NCI-H82 (cell line): ENCODE measurements around the gene MRPL14.
A peak's percentile ranks its signal among the peaks of the same experiment; 100 is the strongest.

Source experiments
- DNase-seq: peaks from one replicate; lab custom pipeline; 2025; lab: John Stamatoyannopoulos, UW

Gene MRPL14

DNA sequence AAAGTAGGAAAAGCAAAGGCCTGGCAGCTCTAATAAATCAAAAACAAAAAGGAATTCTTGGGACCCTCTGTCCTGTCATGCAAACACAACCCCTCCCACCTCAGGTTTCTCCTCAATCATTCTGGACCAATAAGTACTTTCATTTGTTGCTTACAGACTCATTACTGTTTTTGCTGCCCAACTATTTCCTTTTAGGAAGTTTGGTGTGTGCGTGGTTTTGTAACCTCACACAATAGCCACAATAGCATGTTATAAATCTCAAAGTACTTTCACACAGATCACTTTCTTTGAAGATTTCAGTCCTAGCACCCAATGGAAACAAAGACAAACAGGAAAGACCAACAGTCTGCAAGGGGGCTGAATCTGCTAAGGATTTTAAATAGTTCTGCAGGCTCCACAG is 4.5 kb downstream of the MRPL14 start:
- DNase-seq: no peak

GRCh38 chr6:44120692-44121443 is 6.4 kb downstream of the MRPL14 start:
- DNase-seq: peak; percentile 48

DNA sequence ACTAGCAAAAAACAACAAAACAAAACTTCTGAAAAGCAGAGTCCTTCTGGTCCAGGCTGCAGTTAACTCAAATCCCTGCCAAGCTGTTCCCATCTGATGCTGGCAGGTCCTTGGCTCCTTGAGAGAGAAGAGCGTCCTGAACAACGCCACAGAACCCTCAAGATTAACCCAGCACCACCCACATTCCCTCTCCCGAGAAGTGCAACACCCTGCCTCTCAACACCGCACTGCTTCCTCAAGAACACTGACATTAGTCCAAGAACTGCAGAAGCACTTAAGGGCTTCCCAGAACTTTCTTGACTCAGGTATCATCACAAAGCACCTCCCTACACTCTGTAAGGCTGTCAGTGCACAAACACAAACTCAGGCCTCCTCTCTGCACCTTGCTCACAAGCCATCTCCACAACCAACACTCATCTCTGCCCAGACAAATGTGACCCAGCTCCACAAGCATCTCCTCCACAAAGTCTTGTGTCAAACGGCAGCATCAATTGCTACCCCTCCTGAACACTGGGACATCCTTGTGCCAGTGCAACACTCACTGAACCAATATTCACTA is 7.5 kb downstream of the MRPL14 start:
- DNase-seq: no peak

DNA sequence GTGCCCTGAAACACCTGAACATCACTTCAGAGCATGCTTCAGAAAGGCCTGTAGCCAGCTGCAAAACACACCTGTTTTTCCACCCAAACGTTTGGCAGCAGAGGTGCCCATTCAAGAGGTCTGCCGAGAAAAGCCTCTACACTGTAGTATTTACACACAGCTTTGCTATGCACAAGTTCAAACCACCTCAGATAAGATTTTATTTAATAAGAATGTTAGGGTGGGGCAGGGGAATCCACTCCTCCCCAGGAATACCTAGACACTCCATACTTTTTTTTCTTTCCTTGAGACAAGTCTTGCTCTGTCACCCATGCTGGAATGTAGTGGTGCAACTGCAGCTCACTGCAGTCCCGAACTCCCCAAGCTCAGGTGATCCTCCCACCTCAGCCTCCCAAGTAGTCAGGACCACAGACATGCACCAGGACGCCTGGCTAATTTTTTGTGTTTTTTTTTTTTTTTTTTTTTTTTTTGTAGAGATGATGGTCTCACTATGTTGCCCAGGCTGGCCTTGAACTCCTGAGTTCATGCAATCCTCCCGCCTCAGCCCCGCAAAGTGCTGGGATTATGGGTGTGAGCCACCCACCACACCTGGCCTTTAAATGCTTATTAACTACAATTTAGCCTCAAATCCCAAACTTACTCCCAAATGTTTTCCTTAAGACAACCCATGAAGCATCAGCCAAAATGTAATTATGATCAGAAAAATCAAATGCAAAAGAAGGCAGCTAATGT is 9.7 kb downstream of the MRPL14 start:
- no peak for DNase-seq

GRCh38 chr6:44116641-44117382 is 10.4 kb downstream of the MRPL14 start:
- DNase-seq: no peak

DNA sequence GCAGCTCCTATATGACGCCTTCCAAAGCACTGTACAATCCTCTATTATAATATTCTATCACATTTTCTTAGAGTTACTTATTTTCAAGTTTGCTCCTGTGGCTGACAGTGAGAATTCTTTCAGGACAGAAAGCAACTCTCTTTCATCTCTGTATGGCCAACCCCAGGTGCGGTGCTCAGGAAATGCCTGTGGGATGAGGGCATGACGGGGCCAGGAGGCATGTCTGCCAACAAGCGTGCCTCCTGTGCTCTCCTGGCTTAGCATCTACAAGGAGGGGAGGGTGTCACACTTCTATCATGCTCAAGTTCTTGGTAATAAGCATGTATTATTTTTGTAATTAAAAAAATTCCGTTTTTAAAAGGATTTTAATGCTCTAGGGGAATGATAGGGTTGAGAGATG is 11.4 kb downstream of the MRPL14 start:
- DNase-seq: no peak

GRCh38 chr6:44113414-44113813 is 13.8 kb downstream of the MRPL14 start:
- no peak for DNase-seq

GRCh38 chr6:44111434-44112417 is 15.5 kb downstream of the MRPL14 start:
- no peak for DNase-seq

DNA sequence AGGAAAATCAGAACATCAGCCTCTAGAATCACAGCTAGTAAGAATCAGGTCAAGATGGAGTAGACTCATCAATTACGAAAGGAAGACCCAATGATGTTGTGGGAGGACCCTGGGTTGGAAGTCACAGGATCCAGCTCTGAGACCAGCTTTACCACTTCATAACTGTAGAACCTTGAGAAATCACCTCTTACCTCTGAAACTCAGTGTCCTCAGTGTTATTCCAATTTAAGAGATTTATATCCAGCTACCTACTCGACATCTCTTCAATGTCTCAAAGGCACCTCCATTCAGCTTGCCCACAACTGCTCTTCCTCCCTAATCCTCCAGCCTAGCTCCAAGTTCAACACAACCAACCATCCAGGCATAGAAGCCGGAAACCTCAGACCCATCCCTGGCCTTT is 16.3 kb downstream of the MRPL14 start:
- no peak for DNase-seq

- DNase-seq: no peak
These were observed 17.1 kb downstream of the MRPL14 start for GRCh38 chr6:44110005-44110676.

DNA sequence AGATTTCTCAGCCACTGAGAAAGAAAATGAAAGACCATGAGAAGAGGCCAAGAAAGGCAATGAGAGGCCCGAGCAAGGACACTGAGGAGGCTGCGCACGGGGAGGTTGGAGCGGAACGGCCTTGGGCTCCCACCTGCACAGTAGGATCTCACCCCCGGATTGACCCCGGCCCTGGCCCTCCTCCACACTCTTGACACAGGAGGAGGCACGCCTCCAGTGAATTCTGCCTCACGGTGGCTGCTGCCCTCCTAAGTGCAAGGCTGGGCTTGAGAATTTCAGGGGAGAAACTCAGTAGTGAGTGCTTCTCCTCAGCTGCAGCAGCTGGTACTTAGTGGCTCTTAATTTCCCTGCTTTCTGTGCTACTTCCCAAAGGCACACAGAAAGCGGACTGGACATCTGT is 18.0 kb downstream of the MRPL14 start:
- no peak for DNase-seq

DNA sequence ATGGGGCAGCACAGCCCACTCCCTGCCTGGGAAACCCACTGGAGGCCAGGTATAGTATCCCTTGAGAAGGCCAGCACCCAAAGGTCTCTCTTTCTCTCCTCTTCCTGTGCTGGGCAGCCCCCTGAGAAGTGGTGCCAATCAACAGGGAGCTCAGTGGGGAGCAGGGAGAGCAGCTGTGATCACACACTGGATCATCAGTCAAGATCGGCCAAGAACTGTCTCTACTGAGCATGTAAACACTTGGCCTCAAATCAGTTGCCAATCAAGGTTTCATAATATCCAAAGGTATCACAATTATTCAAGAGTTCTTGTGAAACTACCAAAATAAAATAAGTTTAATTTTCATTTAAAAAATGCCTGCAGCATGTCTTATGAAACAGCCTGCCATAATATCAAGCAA is 18.8 kb downstream of the MRPL14 start:
- no peak for DNase-seq

DNA sequence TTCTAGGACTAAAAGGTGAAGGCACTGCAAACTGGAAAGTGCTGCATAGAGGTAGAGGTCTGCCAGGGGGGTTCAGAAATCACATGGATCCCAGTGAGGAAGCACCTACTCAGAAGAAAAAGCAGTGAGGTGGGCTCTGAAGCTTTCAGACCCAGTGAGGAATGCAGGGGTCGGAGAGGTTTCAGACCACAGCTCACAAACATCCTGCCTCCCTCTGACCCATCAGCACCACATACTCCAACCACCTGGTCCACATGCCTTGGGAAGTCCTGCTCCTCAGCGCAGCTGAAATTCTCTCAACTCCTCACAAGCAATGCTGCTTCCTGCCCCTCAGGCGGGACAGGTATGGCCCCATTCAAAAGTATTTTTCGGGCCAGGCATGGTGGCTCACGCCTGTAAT is 20.2 kb downstream of the MRPL14 start:
- no peak for DNase-seq

- no peak for DNase-seq
These were observed 21.1 kb downstream of the MRPL14 start for GRCh38 chr6:44105993-44106740.

GRCh38 chr6:44105146-44105545 is 22.1 kb downstream of the MRPL14 start:
- DNase-seq: peak; percentile 66

DNA sequence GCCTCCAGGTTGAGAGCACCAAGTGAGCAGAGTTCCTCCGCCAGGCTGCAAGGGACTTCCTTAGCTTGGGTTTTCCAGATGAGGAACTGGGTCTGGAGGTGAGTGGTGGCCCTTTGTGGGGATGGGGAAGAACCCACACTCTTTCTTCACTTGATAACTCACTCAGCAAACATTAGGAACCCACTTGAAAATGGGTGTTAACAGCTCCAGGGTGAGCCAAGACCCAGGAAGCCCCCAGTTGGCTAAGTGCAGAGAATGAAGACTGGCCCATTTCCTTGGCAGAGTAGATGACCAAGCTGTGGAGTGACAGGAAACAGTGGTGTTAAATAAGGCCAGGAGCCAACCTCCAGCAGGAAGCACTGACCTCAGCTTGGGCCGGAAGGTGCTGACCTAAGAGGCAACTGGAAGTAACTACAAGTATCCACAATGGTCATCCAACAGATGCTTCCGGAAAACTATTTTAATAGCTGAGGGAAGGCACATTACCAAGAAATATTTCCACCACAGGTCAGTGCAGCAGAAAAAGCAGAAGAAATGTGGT is 22.7 kb downstream of the MRPL14 start:
- no peak for DNase-seq

GRCh38 chr6:44102527-44102926 is 24.7 kb downstream of the MRPL14 start:
- DNase-seq: no peak

DNA sequence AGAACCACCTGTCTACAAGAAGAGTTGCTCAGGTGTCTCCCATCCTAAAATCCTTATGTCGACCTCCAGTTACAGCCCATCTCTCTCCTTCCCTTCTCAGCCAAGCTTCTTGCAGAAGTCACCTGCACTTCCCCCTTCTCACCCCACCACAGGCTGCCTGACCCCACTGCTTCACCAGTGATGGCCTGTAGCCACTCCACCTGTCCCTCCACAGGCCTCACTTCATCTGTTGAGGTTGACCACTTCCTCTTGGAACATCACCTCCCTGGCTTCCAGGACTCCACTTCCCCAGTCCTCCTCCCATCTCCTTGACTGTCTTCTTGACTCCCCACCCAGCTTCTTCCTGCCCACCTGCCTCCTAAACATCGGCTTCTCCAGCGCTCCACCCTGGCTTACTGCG is 25.4 kb downstream of the MRPL14 start:
- no peak for DNase-seq

DNA sequence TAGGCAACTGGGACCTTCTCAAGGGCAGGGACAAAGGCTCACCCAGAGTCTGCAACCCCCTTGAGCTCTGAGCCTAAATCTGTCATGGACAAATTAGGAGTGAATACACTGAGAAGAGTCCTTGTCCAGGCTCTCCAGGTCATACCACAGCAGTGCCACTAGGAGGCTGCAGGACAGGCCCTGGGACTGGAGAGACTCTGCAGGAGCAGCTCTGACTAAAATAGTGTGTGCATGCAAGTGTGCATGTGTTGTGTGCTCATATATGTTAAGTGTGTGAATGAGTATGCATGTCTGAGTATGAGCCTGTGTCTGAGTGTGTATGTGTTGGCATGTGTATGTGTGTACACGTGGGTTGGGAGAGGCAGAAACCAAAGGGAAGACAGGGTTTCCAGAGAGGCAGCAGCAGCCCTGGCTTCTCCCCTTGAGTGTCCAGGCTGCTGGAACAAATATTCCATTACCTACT is 27.1 kb downstream of the MRPL14 start:
- DNase-seq: peak; percentile 59

GRCh38 chr6:44099192-44099591 is 28.1 kb downstream of the MRPL14 start:
- no peak for DNase-seq
